ENCODE data around the gene DBNL.

Gene DBNL

DNA sequence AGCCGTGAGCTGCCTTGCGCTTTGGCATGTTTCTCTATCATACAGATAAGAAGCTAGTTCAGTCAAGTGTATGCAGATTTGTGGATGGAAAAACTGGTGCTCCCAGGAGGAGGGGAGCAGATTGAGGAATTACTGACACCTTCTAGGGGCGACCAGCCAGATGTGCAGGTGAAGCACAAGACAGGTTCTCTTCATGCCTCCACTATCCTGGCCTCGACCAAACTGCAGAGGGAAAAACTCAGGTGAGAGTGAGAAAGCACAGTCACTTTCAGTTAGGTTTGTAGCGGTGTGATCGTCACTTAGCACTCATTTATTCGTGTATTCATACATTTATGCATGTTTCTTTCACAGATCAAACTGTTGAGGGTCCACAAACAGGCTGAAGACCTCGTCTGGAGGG is 600 bp upstream of the DBNL start:
- DNase-seq (ENCODE audit: low read depth), result no peak

DNA sequence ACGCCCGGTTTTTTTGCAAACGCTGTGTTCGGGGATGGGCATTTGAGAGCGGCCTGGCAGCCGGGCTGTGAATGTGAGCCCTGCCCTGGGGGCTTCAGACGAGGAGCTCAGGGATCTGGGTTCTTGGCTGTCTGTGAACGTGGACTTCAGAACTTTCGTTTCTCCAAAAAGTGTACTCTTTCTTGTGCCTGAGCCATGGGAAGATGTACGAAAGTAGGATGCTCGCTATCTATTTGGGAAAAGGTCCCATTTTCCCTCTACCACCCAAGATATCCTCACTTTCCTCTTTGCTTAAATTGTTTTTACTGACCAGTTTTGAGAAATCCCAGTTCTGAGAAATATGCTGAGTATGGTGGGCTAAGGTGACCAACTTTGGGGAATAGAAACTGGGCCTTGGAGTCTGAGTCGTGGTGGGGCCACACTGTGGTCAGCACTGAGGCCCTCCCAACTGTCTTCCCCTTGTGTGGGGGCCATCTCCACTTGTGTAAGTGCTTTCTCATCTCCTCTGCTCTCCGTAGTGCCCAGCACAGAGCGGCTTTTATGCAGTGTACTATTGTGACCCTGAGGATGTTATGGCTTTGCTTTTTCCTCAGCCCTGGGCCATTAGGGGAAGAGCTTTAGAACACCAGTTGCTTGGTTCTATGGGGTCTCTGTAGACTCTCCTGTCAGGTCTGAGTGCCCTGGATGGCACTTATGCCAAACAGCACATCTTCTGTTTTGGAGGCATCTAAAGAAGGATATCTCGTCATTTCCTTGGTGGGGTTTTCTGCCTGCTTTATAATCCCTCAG is 918 bp downstream of the DBNL start:
- DNase-seq (ENCODE audit: low read depth), result no peak

DNA sequence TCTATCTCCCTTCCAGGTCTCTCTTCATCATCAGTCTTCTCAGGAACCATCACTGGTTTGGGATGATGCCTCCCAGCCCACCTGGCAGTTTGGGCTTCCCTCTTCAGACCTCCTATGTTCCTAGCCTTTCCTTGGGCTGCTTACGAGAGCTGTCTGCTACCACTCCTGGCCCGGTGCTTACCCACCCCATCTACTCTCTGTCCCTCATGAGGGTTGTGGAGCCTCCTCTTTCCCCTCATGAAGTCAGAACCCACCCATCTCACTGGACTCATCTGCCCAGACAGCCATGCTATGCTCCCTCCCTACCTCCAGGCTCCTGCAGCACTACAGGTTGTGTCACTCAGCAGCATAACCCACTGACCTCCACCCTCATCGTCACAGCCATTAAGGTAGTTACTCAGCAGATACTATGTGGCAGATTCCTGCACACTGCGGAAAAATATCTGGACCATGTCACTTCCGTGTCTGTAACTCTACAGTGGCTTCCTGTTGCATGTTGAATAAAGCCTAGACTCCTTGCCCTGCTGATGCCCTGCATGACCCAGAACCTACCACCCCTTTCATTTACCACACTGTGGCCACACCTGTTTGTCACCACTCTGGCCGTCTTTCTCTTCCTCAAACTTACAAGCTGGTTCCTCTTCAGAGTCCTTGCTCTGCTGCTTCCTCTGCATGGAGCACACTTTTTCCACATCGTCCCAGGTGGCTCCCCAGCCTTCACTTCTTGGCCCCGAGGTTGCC is 2.0 kb downstream of the DBNL start:
- DNase-seq (ENCODE audit: low read depth), result no peak

DNA sequence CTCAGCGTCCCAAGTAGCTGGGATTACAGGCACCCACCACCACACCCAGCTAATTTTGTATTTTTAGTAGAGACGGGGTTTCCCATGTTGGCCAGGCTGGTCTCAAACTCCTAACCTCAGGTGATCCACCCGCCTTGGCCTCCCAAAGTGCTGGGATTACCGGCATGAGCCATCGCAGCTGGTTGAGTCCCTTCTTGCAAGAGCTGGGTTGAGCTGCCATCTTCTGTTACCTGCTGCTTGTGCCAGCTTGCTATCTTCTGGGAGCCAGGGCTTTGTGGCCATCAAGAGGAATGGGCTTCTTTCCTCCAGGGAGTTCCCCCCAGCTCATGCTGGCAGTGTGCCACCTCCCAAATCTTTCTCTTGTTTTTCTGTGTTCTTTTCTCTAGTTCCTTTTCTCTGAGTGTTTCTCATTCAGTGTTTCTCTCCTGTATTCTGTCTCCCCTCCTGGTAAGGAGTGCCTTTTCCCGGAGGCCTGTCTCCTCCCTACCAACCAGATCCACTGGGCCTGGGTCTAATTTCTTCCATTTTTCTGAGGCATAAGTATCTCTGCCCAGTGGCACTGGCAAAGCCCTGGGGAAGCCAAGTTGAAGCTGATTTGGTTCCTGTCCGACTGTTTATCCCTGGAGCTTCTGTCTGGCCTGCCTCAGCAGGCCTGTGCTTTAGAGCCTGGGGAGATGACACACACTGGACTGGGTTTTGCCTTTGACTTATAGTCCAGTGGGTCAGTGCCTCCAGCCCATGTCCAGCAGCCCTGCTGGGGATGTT is 3.7 kb downstream of the DBNL start:
- DNase-seq (ENCODE audit: low read depth), result no peak

DNA sequence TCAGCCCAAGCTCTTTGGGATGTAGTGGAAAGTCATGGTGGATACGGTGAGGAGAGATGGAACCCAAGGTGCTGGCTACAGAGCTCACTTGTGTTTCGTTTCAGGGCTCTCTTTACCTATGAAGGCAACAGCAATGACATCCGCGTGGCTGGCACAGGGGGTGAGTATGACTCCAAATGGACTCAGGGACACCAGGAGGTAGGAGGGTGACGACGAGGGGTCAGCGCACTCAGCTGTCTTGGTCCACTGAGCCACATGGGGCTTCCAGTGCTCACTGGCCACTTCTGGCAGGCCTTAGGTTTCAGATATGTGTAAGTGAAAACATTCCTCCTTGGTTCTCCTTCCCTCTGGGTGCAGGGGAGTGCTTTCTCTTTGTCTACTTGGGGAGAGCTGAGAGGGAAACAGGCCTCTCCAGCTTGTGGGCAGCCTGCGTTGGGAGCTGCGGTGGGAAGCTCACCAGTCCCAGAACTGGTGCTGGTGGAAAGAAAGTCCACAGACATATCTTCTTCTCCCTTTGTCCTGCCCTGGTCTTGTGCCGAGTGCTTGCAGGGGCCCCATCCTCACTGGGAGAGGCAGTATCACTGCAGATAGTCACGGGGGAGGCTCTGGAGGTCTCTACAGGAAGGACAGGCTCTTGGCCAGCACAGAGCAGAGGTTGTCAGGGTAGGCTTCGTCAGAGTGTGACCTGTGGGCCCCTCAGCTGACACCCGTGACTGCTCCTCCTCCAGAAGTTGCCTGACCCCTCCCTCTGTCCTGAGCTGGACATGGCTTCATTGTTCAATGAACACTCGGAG is 5.8 kb downstream of the DBNL start:
- no peak for DNase-seq (ENCODE audit: low read depth)

DNA sequence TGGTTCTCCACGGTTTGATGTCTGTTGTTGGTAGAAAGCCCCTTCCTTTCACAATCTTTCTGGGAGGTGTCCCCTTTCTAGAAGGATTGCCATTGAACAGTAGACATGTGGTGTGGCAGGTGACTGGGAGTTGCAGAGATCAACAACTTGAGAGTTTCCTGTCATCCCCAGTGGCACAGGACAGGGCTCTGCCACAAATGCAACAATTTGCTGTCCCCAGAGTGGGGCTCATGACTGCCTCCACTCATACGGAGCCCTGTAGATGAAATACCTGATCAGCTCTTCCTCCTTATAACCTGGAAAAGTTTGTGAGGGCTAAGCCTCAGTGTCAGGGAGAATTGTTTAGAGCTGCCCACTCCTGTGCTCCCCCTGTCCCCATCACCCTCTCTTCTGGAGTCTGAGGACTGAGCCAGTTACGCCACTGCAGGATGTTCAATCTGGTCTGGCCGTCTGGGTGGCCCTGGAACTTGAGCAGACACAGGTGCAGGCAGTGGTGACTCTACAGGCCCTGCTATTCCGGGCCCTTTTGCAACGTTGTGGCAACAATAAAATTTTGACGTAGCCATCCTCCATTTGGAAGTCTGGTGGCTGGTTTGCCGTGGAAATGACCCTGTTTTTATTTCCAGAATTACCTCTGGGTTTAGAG is 6.5 kb downstream of the DBNL start:
- no peak for DNase-seq (ENCODE audit: low read depth)

DNA sequence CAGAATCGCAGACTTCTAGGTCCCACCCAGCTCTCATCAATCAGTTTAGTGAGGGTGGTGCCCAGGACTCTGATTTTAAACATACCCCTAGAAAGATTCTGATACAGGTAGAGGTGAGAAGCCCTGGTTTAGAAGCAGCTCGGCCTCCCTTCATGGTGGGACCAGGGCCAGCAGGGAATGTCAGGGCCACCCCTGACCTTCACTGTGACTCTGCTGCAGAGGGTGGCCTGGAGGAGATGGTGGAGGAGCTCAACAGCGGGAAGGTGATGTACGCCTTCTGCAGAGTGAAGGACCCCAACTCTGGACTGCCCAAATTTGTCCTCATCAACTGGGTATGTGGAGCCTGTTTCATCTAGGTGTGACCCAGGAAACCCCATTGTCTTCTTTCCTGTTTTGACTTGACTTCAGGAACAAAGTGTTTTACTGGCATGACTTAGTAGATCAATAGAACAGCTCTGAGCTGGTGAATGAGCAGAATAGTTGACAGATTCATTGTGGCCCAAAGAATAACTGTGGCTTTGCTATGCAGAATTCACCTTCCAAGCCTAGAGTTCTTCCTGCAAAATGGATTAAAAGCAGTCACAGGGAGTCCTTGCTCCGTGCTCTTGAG is 7.2 kb downstream of the DBNL start:
- no peak for DNase-seq (ENCODE audit: low read depth)

DNA sequence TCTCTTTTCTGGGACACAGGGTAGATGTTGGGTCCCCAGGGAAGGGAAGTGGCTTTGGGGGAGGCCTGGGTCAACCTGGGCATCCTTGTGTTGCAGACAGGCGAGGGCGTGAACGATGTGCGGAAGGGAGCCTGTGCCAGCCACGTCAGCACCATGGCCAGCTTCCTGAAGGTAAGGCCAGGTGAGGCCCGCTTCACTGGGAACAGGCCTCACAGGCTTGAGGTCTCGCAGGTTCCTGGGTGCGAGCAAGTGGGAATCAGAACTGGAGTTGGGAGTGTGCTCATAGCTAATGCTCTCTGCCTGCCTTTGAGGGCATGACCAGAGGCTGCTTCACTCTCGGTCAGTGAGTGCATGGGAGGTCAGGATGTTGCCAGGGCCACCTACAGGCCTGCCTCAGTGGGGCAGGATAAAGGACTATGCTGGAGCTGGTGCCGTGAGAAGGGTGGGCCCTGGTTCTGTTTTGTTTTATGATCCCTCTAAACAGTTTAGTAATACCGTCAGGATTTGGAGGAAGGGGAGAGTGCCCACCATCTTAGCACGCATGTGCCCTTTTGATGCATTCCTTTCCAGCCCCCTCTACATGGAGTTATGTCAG is 8.4 kb downstream of the DBNL start:
- no peak for DNase-seq (ENCODE audit: low read depth)

DNA sequence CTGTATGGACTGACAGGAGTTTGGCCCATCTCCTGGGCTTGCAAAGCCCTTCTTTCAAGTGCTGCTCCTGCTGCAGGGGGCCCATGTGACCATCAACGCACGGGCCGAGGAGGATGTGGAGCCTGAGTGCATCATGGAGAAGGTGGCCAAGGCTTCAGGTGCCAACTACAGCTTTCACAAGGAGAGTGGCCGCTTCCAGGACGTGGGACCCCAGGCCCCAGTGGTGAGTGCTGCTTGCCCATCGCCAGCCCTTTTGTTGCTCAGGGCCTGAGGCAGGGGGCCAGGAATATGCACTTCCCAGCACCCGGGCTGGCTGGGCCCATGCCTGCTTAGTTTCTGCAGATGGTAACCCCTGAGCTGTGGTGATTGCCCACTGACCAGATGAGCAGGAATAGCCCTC is 12.2 kb downstream of the DBNL start:
- no peak for DNase-seq (ENCODE audit: low read depth)

DNA sequence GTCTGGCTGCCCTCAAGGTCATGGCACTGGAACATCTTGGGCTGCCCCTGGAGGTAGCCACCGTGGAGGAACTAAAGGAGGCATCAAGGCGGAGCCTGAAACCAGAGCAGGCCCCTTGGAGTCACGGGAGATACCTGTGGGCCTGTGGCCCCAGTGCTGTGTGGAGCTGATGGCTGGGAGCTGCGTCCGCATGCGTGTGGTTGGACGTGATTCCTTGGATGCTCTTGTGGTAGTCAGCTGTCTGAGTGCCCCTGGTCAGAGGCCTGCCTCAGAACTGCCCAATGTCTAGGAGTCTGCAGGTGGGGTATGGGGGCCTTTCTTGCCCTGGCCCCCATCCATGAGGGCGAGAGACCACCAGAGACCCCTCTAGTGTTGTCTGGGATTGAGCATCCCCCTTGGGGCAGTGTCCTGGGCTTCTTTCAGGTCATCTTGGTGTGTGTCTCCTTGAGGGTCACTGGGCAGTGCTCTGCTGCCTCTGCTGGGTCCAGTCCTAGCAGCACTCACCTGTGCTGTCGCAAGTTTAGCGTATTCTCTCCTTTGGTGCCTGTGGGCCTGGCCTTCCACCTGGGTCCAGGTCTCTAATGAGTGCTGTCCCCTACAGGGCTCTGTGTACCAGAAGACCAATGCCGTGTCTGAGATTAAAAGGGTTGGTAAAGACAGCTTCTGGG is 12.8 kb downstream of the DBNL start:
- no peak for DNase-seq (ENCODE audit: low read depth)

DNA sequence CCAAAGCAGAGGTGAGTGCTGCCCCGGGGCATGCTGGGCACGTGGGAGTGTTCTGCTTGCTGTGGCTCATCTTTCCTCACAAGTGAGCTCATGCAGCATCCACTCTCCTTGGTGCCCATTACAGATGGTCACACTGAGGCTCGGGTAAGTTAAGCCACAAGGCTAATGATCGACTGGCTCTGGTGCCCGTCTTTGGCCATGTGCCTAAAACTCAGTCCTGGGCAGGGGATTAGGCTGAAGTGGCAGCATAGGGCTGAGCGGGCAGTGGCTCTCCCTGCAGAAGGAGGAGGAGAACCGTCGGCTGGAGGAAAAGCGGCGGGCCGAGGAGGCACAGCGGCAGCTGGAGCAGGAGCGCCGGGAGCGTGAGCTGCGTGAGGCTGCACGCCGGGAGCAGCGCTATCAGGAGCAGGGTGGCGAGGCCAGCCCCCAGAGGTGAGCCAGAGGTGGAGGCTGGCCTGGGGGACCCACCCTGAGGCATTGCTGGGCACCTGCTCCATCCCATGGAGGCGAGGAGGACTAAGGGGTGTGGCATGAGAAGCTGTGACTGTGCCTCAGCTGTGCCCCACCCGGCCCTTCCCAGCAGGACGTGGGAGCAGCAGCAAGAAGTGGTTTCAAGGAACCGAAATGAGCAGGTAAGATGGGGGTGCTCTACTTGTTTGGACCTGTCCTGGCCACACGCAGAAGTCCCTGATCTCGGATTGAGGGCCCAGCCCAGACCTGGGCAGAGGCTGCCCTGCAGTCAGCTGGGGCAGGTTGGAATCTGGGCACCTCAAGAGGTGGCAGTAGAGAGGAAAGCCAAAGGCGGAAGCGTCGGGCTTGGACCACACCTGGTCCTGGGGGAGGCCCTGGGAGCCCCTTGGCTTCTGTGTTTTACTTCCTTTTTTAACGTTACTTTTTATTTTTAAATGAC is 13.6 kb downstream of the DBNL start:
- DNase-seq (ENCODE audit: low read depth), result no peak

DNA sequence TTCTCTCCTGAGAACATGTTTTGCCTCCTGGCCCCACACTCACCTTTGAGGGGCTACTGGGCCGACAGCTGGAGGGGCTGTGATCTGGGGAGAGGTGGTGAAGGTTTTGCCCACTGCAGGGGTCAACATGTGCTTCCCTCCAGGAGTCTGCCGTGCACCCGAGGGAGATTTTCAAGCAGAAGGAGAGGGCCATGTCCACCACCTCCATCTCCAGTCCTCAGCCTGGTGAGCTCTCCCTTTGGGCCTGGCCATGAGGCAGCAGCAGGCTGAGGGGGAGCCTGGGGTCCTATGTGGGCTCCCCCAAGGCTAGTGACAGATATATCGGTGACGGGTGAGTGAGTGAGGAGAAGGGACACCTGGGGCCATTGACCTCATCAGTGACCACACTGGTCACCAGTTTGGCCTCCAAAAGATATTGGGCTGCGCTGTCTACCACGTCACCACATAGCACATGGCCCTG is 14.3 kb downstream of the DBNL start:
- DNase-seq (ENCODE audit: low read depth), result no peak

DNA sequence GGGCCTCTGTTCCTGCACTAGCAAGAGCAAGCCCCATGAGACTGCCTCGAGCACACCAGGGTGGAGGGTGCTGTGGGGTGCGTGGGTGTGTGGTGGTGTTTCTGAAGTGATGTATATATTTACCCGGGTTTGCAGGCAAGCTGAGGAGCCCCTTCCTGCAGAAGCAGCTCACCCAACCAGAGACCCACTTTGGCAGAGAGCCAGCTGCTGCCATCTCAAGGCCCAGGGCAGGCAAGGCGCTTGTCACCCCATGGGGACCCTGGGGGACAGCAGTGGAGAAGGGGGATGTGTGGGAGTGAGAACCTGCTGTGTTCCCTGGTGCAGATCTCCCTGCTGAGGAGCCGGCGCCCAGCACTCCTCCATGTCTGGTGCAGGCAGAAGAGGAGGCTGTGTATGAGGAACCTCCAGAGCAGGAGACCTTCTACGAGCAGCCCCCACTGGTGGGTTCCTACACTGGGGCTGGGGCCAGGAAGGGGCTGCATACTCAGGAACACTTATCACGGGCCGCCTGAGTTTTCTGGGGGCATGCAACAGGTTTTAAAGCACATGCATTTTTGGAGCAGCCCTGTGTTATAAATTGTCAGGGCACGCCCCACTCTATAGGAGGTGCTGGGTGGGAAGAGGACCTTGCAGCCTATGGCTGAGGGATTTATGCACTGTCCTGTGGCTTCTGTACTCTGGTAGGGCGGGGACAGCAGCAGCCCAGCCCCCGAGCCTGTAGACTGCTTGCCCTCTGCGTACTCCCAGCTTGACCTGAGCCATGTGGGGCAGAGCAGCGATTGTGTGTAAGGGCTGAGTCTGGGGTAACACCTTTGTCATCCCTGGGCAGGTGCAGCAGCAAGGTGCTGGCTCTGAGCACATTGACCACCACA is 15.0 kb downstream of the DBNL start:
- no peak for DNase-seq (ENCODE audit: low read depth)

DNA sequence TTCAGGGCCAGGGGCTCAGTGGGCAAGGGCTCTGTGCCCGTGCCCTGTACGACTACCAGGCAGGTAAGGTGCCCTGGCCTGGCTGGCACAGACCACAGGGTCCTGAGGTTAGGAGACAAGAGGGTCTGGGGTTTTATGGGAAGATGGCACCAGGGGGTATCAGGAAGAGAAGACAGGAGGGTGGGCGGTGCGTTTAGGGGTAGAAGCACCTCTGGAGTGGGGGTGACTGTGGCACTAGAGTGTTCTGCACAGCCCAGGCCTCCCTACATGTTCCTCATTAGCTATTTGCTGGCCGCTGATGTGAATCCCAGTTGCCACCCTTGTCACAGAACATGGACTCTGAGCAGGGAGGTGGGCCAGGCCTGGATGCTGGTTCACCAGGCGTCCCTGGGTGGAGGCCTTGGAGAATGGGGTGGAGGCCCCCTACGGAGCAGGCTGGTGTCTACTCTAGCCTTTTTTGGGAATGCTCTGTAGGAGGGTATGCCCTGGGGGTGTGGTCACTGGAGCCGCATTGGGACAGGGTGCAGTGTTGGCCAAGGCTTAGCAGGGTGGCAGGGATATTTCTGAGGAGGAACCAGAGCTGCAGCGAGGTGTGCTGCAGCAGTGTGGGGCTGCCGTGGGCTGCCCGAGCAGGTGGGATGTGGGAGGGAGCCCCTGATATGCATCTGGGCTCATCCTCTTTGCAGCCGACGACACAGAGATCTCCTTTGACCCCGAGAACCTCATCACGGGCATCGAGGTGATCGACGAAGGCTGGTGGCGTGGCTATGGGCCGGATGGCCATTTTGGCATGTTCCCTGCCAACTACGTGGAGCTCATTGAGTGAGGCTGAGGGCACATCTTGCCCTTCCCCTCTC is 15.8 kb downstream of the DBNL start:
- no peak for DNase-seq (ENCODE audit: low read depth)

DNA sequence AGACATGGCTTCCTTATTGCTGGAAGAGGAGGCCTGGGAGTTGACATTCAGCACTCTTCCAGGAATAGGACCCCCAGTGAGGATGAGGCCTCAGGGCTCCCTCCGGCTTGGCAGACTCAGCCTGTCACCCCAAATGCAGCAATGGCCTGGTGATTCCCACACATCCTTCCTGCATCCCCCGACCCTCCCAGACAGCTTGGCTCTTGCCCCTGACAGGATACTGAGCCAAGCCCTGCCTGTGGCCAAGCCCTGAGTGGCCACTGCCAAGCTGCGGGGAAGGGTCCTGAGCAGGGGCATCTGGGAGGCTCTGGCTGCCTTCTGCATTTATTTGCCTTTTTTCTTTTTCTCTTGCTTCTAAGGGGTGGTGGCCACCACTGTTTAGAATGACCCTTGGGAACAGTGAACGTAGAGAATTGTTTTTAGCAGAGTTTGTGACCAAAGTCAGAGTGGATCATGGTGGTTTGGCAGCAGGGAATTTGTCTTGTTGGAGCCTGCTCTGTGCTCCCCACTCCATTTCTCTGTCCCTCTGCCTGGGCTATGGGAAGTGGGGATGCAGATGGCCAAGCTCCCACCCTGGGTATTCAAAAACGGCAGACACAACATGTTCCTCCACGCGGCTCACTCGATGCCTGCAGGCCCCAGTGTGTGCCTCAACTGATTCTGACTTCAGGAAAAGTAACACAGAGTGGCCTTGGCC is 16.6 kb downstream of the DBNL start:
- DNase-seq (ENCODE audit: low read depth), result no peak

DNA sequence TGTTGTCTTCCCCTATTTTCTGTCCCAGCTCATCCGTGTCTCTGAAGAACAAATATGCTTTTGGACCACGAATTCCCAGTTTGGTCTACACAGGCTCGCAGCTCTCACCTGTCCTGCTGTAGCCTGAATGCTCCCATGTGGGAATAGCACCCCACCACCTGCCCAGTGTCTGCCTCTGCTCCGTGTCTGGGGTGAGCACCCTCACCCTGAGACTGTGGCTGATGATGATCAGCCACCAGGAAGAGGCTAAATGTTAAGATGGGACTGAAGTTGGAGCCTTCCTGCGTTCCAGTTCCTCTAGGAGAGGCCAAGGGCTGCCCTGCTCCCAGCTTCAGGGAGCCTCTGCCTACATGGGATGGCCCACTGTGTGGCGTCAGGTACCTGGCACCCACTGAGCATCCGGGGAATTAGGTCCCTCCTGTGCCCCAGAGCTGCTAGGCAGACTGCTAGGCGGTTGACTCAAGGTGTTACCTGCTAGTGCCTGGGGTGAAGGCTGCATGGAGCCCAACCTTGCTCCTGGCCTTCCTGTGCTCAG is 17.2 kb downstream of the DBNL start:
- no peak for DNase-seq (ENCODE audit: low read depth)
